Spinal cord (tissue), 10 donors: ENCODE measurements around the gene MYCL. TPM values are rescaled to one million over a fixed set of nuclear protein-coding genes. Genes with fewer than 3 reads are reported as not detected.

Experiments used
- DNase-seq, 6 donors: peaks; one replicate each; pipeline versions ENCODE4 v3.0.0 to v3.0.0-alpha.2; 2013 to 2015; ENCODE audit warnings: low spot score in 6 of 6, low read depth in 4 of 6
- H3K27ac ChIP-seq: one replicate; pipeline ENCODE4 v1.5.1; 2013; ENCODE audit warnings: low read depth, low read length, control low read depth
- H3K27me3 ChIP-seq: one replicate; pipeline ENCODE4 v1.6.1; 2013; ENCODE audit warnings: low read length; ENCODE audit not compliant: control insufficient read depth, insufficient read depth
- H3K36me3 ChIP-seq: one replicate; pipeline ENCODE4 v1.6.1; 2013; ENCODE audit warnings: low read length; ENCODE audit not compliant: control insufficient read depth, insufficient read depth
- H3K4me1 ChIP-seq: one replicate; pipeline ENCODE4 v1.6.1; 2013; ENCODE audit warnings: low read length; ENCODE audit not compliant: control insufficient read depth, insufficient read depth
- H3K4me3 ChIP-seq: one replicate; pipeline ENCODE4 v1.5.1; 2013; ENCODE audit warnings: low read depth, low read length, control low read depth
- H3K9me3 ChIP-seq: one replicate; pipeline ENCODE4 v1.6.1; 2013; ENCODE audit warnings: low read length; ENCODE audit not compliant: control insufficient read depth, insufficient read depth
- WGBS: methylation state at CpG from one replicate; pipeline ENCODE4 v1.1.5; 2013; ENCODE audit warnings: missing lambda C conversion rate; ENCODE audit not compliant: insufficient coverage; 5-methylcytosine and 5-hydroxymethylcytosine counted together
- polyA plus RNA-seq, 2 donors: library from polyadenylated mRNA; unstranded; fragments of 120-200 nt; gene quantifications; one replicate each; pipeline ENCODE4 v1.2.1, GENCODE V29; 2013; ENCODE audit not compliant: insufficient read length in 2 of 2
- total RNA-seq, 2 donors: library from RNA; depleted of rRNA in 1 of 2; stranded (reverse); fragments of 120-200 nt in 1 of 2; fragments of >200 nt in 1 of 2; gene quantifications; one replicate each; pipeline versions ENCODE4 v1.2.3 to v1.2.4, GENCODE V29; 2013 to 2014
- donor health status: healthy.

Gene MYCL
- total and polyA plus RNA-seq, 4 donors: 6.1 to 16.6 (median 9.8) TPM

GRCh38 chr1:39938856-39939255 lies 37.1 kb upstream of the MYCL start:
- no peak for DNase-seq
- Histone ChIP-seq H3K27me3 (no peaks in the 10 kb centered on the region), H3K4me1 (peaks cover 8% of the 10 kb centered on the region), H3K9me3 (no peaks in the 10 kb centered on the region), H3K27ac (no peak overlapping the region), H3K36me3 (no peaks in the 10 kb centered on the region), H3K4me3 (no peak overlapping the region)
- WGBS: 80% methylated on average over 6 of the region's 8 CpGs

DNA sequence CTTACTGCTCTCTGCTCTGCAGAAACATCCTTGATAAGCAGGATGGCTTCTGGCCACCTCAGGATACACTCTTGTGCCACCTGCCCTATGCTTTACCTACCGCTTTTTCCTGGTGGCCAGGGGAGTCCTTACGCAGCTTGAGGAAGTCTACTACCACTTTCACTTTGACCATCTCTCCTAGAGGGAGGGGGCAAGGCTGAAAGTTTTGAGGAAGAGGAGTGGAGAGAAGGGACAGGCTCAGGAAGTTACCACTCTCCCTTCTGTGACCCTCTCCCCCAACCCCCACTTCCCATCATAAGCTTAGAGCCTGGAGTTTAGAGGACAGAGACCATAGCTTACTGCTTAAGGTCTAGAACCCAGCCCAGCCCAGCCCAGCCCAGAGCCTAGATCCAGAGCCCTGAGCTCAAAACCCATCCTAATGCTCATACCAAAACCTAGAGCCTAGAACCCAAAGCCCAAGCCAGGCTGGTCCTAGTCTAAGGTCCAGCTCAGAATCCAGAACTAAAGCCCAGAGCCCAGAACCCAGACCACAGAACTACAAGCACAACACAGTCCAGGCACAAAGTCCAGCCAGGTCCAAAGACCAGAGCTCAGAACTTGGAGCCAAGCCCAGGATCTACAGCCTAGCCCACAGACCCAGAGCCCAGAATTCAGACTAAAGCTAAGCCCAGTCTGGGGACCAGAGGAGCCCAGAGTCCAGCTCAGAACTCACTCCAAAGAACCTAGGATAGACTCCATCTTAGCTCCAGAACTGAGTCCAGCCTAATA lies 35.2 kb upstream of the MYCL start:
- DNase-seq: no peak
- H3K27ac ChIP-seq: no peak overlapping the region
- peaks cover 8% of the 10 kb centered on the region for H3K4me1 ChIP-seq
- WGBS: no CpG with 5 or more reads among the region's 2 CpGs
- H3K27me3 ChIP-seq: no peaks in the 10 kb centered on the region
- no peaks in the 10 kb centered on the region for H3K9me3 ChIP-seq
- H3K36me3 ChIP-seq: no peaks in the 10 kb centered on the region
- H3K4me3 ChIP-seq: no peak overlapping the region

DNA sequence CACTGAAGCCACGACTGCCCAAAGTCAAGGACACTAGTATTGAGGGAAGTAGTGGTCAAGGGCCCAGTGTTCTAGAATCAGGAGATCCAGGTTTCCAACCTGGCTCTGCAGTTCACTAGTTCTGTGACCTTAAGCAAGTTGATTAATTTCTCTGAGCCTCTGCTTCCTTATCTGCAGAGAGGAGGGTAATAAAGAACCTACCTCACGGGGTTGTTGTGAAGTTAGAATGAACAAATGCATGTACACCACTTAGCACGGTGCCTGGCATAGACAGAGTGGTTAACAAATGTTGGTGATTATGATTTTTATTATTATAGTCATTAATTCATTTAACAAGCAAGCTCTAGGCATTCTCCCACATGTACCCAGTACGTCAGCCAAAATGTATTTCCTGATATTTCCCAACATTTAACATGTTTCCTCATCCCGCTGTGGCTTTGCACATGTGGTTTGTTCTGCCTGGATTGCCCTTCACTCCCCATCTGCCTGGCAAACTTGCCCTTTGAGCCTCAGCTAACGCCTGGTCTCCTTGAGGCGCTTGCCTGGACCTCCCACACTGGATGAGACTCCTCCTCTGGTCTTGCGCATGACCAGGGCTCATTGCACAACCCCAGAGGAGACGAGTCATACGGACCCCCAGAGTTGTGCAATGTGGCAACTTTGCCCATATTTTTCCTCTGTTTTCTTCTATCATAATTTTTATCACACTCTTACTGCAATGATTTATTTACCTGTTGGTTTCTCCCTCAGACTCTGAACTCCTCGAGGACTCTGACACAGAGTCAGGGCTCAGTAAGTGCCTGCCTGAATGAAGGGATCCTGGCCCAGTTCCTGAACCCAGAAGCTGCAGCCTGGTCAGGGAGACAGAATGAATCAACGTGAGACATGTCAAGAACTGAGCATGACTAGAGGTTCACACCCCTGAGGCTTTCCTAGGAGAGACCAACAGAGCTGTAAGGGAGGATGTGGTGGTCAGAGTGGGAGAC lies 32.5 kb upstream of the MYCL start:
- no peaks in the 10 kb centered on the region for H3K9me3 ChIP-seq
- H3K36me3 ChIP-seq: no peaks in the 10 kb centered on the region
- H3K27me3 ChIP-seq: no peaks in the 10 kb centered on the region
- DNase-seq: peak in 1 of 6 donors; percentile 23
- 80% methylated on average over 10 of the region's 12 CpGs for WGBS
- H3K4me3 ChIP-seq: no peak overlapping the region
- no peaks in the 10 kb centered on the region for H3K4me1 ChIP-seq
- H3K27ac ChIP-seq: no peak overlapping the region

GRCh38 chr1:39928809-39929587 lies 27.3 kb upstream of the MYCL start:
- Histone ChIP-seq H3K4me1 (peaks cover 13% of the 10 kb centered on the region), H3K36me3 (no peaks in the 10 kb centered on the region), H3K27me3 (no peaks in the 10 kb centered on the region), H3K27ac (no peak overlapping the region), H3K9me3 (no peaks in the 10 kb centered on the region), H3K4me3 (no peak overlapping the region)
- 85% methylated on average over 5 of the region's 7 CpGs for WGBS
- DNase-seq: no peak

- WGBS: 92% methylated on average over 3 of the region's 3 CpGs
Measured at GRCh38 chr1:39927538-39927937, 25.8 kb upstream of the MYCL start.

GRCh38 chr1:39926820-39927219 lies 25.1 kb upstream of the MYCL start:
- WGBS: 48% methylated on average over 3 of the region's 6 CpGs
- peak in 1 of 6 donors; percentile 41 for DNase-seq
- H3K4me3 ChIP-seq: no peak overlapping the region
- peaks cover 19% of the 10 kb centered on the region for H3K4me1 ChIP-seq
- H3K36me3 ChIP-seq: no peaks in the 10 kb centered on the region
- no peak overlapping the region for H3K27ac ChIP-seq
- peaks cover 8% of the 10 kb centered on the region for H3K27me3 ChIP-seq
- no peaks in the 10 kb centered on the region for H3K9me3 ChIP-seq

More at GRCh38 chr1:39927538-39927937, 25.8 kb upstream of the MYCL start:
- no peaks in the 10 kb centered on the region for H3K9me3 ChIP-seq
- no peak for DNase-seq
- H3K4me1 ChIP-seq: peaks cover 14% of the 10 kb centered on the region
- H3K36me3 ChIP-seq: no peaks in the 10 kb centered on the region
- peaks cover 2% of the 10 kb centered on the region for H3K27me3 ChIP-seq
- H3K27ac ChIP-seq: no peak overlapping the region
- no peak overlapping the region for H3K4me3 ChIP-seq

GRCh38 chr1:39926343-39926793 lies 24.7 kb upstream of the MYCL start:
- peaks cover 19% of the 10 kb centered on the region for H3K4me1 ChIP-seq
- 56% methylated on average over 6 of the region's 6 CpGs for WGBS
- no peak overlapping the region for H3K4me3 ChIP-seq
- no peak for DNase-seq
- peaks cover 8% of the 10 kb centered on the region for H3K27me3 ChIP-seq
- H3K27ac ChIP-seq: no peak overlapping the region
- H3K9me3 ChIP-seq: no peaks in the 10 kb centered on the region
- H3K36me3 ChIP-seq: no peaks in the 10 kb centered on the region

GRCh38 chr1:39925721-39926342 lies 24.1 kb upstream of the MYCL start:
- no peak for DNase-seq
- Histone ChIP-seq H3K9me3 (no peaks in the 10 kb centered on the region), H3K4me1 (peaks cover 19% of the 10 kb centered on the region), H3K27ac (no peak overlapping the region), H3K4me3 (no peak overlapping the region), H3K27me3 (peaks cover 8% of the 10 kb centered on the region), H3K36me3 (no peaks in the 10 kb centered on the region)
- WGBS: 80% methylated on average over 2 of the region's 2 CpGs

- H3K27ac ChIP-seq: no peak overlapping the region
- H3K4me1 ChIP-seq: peaks cover 15% of the 10 kb centered on the region
- WGBS: 8% methylated on average over 20 of the region's 25 CpGs
- H3K4me3 ChIP-seq: no peak overlapping the region
- no peaks in the 10 kb centered on the region for H3K9me3 ChIP-seq
- peaks cover 8% of the 10 kb centered on the region for H3K27me3 ChIP-seq
- no peaks in the 10 kb centered on the region for H3K36me3 ChIP-seq
- no peak for DNase-seq
Measured at GRCh38 chr1:39922251-39922688, 20.6 kb upstream of the MYCL start.
